ENCODE results near the gene REEP6. TPM values are rescaled to one million over a fixed set of nuclear protein-coding genes. Genes with fewer than 3 reads are reported as not detected.

Gene REEP6
- total RNA-seq, 1 donor from 2014 or later, result 1.2 TPM

DNA sequence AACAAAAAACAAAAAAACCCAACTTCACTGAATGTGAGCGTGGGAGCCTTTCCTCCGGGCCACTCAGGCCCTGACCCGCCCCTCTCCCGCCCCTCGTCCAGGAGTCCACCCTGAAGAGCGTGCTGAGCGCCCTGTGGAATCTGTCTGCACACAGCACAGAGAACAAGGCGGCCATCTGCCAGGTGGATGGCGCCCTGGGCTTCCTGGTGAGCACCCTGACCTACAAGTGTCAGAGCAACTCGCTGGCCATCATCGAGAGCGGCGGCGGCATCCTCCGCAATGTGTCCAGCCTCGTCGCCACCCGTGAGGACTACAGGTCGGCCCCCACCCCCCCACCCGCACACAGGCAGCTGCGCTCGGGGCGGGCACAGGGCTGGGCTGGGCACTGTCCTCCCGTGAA lies 29.1 kb upstream of the REEP6 start:
- ATAC-seq (no peak), DNase-seq (no peak)
- no peaks in the 10 kb centered on the region for H3K9me3 ChIP-seq
- no peaks in the 10 kb centered on the region for H3K36me3 ChIP-seq
- H3K4me3 ChIP-seq, result no peak overlapping the region
- peaks cover 36% of the 10 kb centered on the region for H3K27me3 ChIP-seq
- TF ChIP-seq, protein P1, sequence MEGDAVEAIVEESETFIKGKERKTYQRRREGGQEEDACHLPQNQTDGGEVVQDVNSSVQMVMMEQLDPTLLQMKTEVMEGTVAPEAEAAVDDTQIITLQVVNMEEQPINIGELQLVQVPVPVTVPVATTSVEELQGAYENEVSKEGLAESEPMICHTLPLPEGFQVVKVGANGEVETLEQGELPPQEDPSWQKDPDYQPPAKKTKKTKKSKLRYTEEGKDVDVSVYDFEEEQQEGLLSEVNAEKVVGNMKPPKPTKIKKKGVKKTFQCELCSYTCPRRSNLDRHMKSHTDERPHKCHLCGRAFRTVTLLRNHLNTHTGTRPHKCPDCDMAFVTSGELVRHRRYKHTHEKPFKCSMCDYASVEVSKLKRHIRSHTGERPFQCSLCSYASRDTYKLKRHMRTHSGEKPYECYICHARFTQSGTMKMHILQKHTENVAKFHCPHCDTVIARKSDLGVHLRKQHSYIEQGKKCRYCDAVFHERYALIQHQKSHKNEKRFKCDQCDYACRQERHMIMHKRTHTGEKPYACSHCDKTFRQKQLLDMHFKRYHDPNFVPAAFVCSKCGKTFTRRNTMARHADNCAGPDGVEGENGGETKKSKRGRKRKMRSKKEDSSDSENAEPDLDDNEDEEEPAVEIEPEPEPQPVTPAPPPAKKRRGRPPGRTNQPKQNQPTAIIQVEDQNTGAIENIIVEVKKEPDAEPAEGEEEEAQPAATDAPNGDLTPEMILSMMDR (IDR thresholded peaks at IDR 0.05), result no peak
- intact Hi-C loops (cut with DNase I), result no loop called here
- H3K4me1 ChIP-seq, result no peaks in the 10 kb centered on the region
- no peak overlapping the region for H3K27ac ChIP-seq

- DNase-seq, result no peak
- no peak overlapping the region for H3K4me3 ChIP-seq
- no peak overlapping the region for H3K27ac ChIP-seq
- no peaks in the 10 kb centered on the region for H3K36me3 ChIP-seq
- H3K27me3 ChIP-seq, result peaks cover 49% of the 10 kb centered on the region
- intact Hi-C loops (cut with DNase I), result no loop called here
- H3K4me1 ChIP-seq, result peaks cover 25% of the 10 kb centered on the region
- no peaks in the 10 kb centered on the region for H3K9me3 ChIP-seq
- TF ChIP-seq, protein P1 (IDR thresholded peaks at IDR 0.05), result peak; percentile 48
- peak; percentile 62 for ATAC-seq
These were observed 25.6 kb upstream of the REEP6 start for GRCh38 chr19:1465191-1466016.

DNA sequence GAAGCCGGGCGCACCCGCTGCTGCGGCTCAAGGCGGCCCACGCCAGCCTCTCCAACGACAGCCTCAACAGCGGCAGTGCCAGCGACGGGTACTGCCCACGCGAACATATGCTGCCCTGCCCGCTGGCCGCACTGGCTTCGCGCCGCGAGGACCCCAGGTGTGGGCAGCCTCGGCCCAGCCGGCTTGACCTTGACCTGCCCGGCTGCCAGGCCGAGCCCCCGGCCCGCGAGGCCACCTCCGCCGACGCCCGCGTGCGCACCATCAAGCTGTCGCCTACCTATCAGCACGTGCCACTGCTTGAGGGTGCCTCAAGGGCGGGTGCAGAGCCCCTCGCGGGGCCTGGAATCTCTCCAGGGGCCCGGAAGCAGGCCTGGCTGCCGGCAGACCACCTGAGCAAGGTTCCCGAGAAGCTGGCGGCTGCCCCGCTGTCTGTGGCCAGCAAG lies 24.9 kb upstream of the REEP6 start:
- no peaks in the 10 kb centered on the region for H3K36me3 ChIP-seq
- H3K27me3 ChIP-seq, result peaks cover 56% of the 10 kb centered on the region
- H3K4me3 ChIP-seq, result no peak overlapping the region
- no peak overlapping the region for H3K27ac ChIP-seq
- intact Hi-C loops (cut with DNase I), result no loop called here
- ATAC-seq (no peak), DNase-seq (no peak)
- H3K4me1 ChIP-seq, result peaks cover 32% of the 10 kb centered on the region
- TF ChIP-seq, protein P1 (IDR thresholded peaks at IDR 0.05), result no peak
- H3K9me3 ChIP-seq, result no peaks in the 10 kb centered on the region

- ATAC-seq (no peak), DNase-seq (no peak)
- H3K4me1 ChIP-seq, result peaks cover 36% of the 10 kb centered on the region
- no peaks in the 10 kb centered on the region for H3K9me3 ChIP-seq
- intact Hi-C loops (cut with DNase I), result no loop called here
- no peak overlapping the region for H3K27ac ChIP-seq
- H3K4me3 ChIP-seq, result no peak overlapping the region
- H3K27me3 ChIP-seq, result peaks cover 62% of the 10 kb centered on the region
- TF ChIP-seq, protein P1 (IDR thresholded peaks at IDR 0.05), result no peak
- no peaks in the 10 kb centered on the region for H3K36me3 ChIP-seq
These were observed 24.3 kb upstream of the REEP6 start for GRCh38 chr19:1466461-1467214.

DNA sequence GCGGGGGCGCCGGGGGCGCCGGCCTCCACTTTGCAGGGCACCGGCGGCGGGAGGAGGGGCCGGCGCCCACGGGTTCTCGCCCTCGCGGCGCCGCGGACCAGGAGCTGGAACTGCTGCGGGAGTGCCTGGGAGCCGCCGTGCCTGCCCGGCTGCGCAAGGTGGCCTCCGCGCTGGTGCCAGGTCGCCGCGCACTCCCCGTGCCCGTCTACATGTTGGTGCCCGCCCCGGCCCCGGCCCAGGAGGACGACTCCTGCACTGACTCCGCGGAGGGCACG lies 23.8 kb upstream of the REEP6 start:
- TF ChIP-seq, protein P1 (IDR thresholded peaks at IDR 0.05), result no peak
- H3K27ac ChIP-seq, result no peak overlapping the region
- ATAC-seq (no peak), DNase-seq (no peak)
- no peaks in the 10 kb centered on the region for H3K36me3 ChIP-seq
- H3K9me3 ChIP-seq, result no peaks in the 10 kb centered on the region
- H3K4me3 ChIP-seq, result no peak overlapping the region
- H3K27me3 ChIP-seq, result peaks cover 67% of the 10 kb centered on the region
- peaks cover 36% of the 10 kb centered on the region for H3K4me1 ChIP-seq
- intact Hi-C loops (cut with DNase I), result no loop called here
